CD14-positive monocyte (primary cell): ENCODE data around the gene SOX9. TPM values are rescaled to one million over a fixed set of nuclear protein-coding genes. Genes with fewer than 3 reads are reported as not detected.
"Not testable (repeated sequence)": the region's sequence is repeated elsewhere in the genome, so short reads cannot be mapped to it uniquely, and the experiment has no call there.

Source experiments
- DNase-seq, 3 donors: peaks; one replicate each; pipeline ENCODE4 v3.0.0-alpha.2; 2011 to 2022
- H2AFZ ChIP-seq: 2 replicates; pipeline ENCODE4 v1.6.0; 2012; ENCODE audit warnings: mild to moderate bottlenecking, low read depth, low read length, inconsistent platforms; ENCODE audit not compliant: insufficient read depth, poor library complexity, severe bottlenecking
- H3K27ac ChIP-seq, 2 donors: 1 replicate in 1 of 2; 2 replicates in 1 of 2; pipeline ENCODE4 v1.5.1; 2012 to 2013; ENCODE audit warnings: low read length in 2 of 2, control low read depth in 1 of 2, inconsistent platforms in 1 of 2, low read depth in 1 of 2, mild to moderate bottlenecking in 1 of 2
- H3K27me3 ChIP-seq, 2 donors: one replicate each; pipeline versions ENCODE4 v1.6.0 to v1.6.1; 2011 to 2013; ENCODE audit warnings: low read length in 2 of 2; ENCODE audit not compliant: control insufficient read depth in 2 of 2, insufficient read depth in 2 of 2
- H3K36me3 ChIP-seq, 2 donors: replicated peaks in 1 of 2; 1 replicate in 1 of 2; 2 replicates in 1 of 2; pipeline versions ENCODE4 v1.5.1 to v1.6.1; 2012 to 2013; ENCODE audit warnings: low read length in 2 of 2, control low read depth in 1 of 2, inconsistent platforms in 1 of 2, mild to moderate bottlenecking in 1 of 2; ENCODE audit not compliant: insufficient read depth in 2 of 2, control insufficient read depth in 1 of 2
- H3K4me1 ChIP-seq, 2 donors: 1 replicate in 1 of 2; 2 replicates in 1 of 2; pipeline versions ENCODE4 v1.5.1 to v1.6.1; 2012 to 2013; ENCODE audit warnings: low read length in 2 of 2, control low read depth in 1 of 2, inconsistent platforms in 1 of 2, mild to moderate bottlenecking in 1 of 2, moderate library complexity in 1 of 2; ENCODE audit not compliant: insufficient read depth in 2 of 2, control insufficient read depth in 1 of 2
- H3K4me2 ChIP-seq: replicated peaks from 2 replicates; pipeline ENCODE3; 2012; ENCODE audit warnings: low read length, moderate library complexity, mild to moderate bottlenecking; ENCODE audit not compliant: poor library complexity, severe bottlenecking; ENCODE audit errors: extremely low read depth
- H3K4me3 ChIP-seq, 3 experiments: fragments of 200-600 bp in 1 of 3; sonication (generic) in 1 of 3; replicated peaks in 1 of 3; 1 replicate in 2 of 3; 2 replicates in 1 of 3; pipeline ENCODE4 v1.5.1; 2011 to 2013; ENCODE audit warnings: low read length in 3 of 3, mild to moderate bottlenecking in 3 of 3, control low read depth in 2 of 3, low read depth in 2 of 3, inconsistent platforms in 1 of 3, moderate library complexity in 1 of 3
- H3K79me2 ChIP-seq: 2 replicates; pipeline ENCODE4 v1.6.0; 2012; ENCODE audit warnings: mild to moderate bottlenecking, control low read depth, inconsistent platforms, low read length, moderate library complexity; ENCODE audit not compliant: insufficient read depth
- H3K9ac ChIP-seq: 2 replicates; pipeline ENCODE4 v1.6.0; 2017; ENCODE audit warnings: low read length, mild to moderate bottlenecking; ENCODE audit not compliant: insufficient read depth, poor library complexity, severe bottlenecking
- H3K9me3 ChIP-seq, 2 donors: replicated peaks in 1 of 2; 1 replicate in 1 of 2; 2 replicates in 1 of 2; pipeline versions ENCODE4 v1.5.1 to v1.6.1; 2012 to 2013; ENCODE audit warnings: low read length in 2 of 2, control low read depth in 1 of 2; ENCODE audit not compliant: control insufficient read depth in 1 of 2, insufficient read depth in 1 of 2
- H4K20me1 ChIP-seq: 2 replicates; pipeline ENCODE4 v1.6.0; 2012; ENCODE audit warnings: mild to moderate bottlenecking, low read length, control low read depth, moderate library complexity; ENCODE audit not compliant: insufficient read depth
- H3K27ac Mint-ChIP-seq, 7 donors: one replicate each; pipeline ENCODE4 v1.8.0; 2020; ENCODE audit warnings: mild to moderate bottlenecking in 7 of 7, mixed read lengths in 7 of 7, moderate library complexity in 6 of 7, inconsistent platforms in 2 of 7
- H3K27me3 Mint-ChIP-seq, 3 donors: one replicate each; pipeline ENCODE4 v1.8.0; 2021 to 2022; ENCODE audit warnings: low read depth in 3 of 3, mild to moderate bottlenecking in 3 of 3, mixed read lengths in 3 of 3, moderate library complexity in 3 of 3, inconsistent platforms in 1 of 3
- H3K36me3 Mint-ChIP-seq, 2 donors: one replicate each; pipeline ENCODE4 v1.8.0; 2020; ENCODE audit warnings: mixed read lengths in 2 of 2, inconsistent platforms in 1 of 2, mild to moderate bottlenecking in 1 of 2
- H3K4me1 Mint-ChIP-seq: one replicate; pipeline ENCODE4 v1.8.0; 2020; ENCODE audit warnings: mild to moderate bottlenecking, mixed read lengths
- H3K4me3 Mint-ChIP-seq, 2 donors: one replicate each; pipeline ENCODE4 v1.8.0; 2020; ENCODE audit warnings: mild to moderate bottlenecking in 2 of 2, mixed read lengths in 2 of 2, moderate library complexity in 1 of 2
- H3K9me3 Mint-ChIP-seq, 7 donors: one replicate each; pipeline ENCODE4 v1.8.0; 2020 to 2022; ENCODE audit warnings: mixed read lengths in 7 of 7, mild to moderate bottlenecking in 6 of 7, moderate library complexity in 6 of 7, inconsistent platforms in 2 of 7
- WGBS: methylation state at CpG from one replicate; pipeline ENCODE4 v1.1.5; 2013; ENCODE audit warnings: missing lambda C conversion rate; ENCODE audit not compliant: insufficient coverage; 5-methylcytosine and 5-hydroxymethylcytosine counted together
- intact Hi-C, 2 donors: fragments of 100-400 bp; cut with micrococcal nuclease; formaldehyde crosslinking; loops; one replicate each; pipeline versions ENCODE4 v1.15.0 to v1.15.1; 2023
- polyA plus RNA-seq, 3 donors: library from polyadenylated mRNA; depleted of rRNA in 1 of 3; unstranded in 2 of 3; stranded (reverse) in 1 of 3; fragments of 300-500 nt in 2 of 3; fragments of >200 nt in 1 of 3; fragmentation: Illumina TruSeq in 2 of 3; gene quantifications; 1 replicate in 2 of 3; 2 replicates in 1 of 3; pipeline ENCODE4 v1.2.3, GENCODE V29; 2012 to 2021
- TF ChIP-seq, protein P1 (sequence below): fragments of 200-600 bp; IDR thresholded peaks from one replicate; pipeline ENCODE4 v1.8.0; 2022; ENCODE audit warnings: antibody characterized with exemption, mild to moderate bottlenecking

The SOX9 gene
- polyA plus RNA-seq, 3 donors, result not detected

DNA sequence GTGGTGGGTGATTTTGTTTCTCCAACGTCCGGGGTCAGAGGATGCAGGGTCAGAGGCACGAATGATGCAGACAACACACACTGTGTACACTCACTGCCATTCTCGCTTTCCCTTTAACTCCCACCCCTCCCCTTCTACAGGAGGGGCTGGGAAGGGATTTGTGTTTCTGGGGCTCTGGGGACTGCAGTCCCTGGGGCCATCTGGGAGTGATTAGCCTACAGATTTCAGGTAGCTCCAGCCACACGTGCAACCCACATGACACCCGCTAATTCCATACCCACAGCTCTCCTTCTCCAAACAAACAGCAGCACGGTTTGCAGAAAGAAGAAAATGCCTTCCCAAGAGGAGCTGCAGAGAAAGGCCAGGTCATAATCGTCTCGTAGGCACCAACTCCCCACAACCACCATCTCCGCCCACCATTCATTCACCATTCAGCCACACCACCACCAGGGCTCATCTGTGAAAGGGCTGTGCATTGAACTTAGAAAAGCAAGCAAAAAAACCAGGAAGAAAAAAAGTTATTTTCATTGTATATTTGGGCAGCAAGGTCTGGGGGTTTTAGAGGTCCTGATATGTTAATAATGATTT, 9.4 kb upstream of the SOX9 start:
- DNase-seq, result no peak
- intact Hi-C loops, result no loop called here
- Mint-ChIP-seq H3K4me1 (no peaks in the 10 kb centered on the region), H3K36me3 (no peaks in the 10 kb centered on the region), H3K9me3 (peaks cover 0 to 10% (median 4%) of the 10 kb centered on the region in 7 donors), H3K4me3 (peak overlapping the region in 1 of 2 donors; percentile 22), H3K27ac (no peak overlapping the region), H3K27me3 (peaks cover 37 to 58% (median 39%) of the 10 kb centered on the region in 3 donors)
- peaks cover 18 to 44% of the 10 kb centered on the region in 2 donors for H3K27me3 ChIP-seq
- H3K4me2 ChIP-seq, result no peak overlapping the region
- no peaks in the 10 kb centered on the region for H4K20me1 ChIP-seq
- TF ChIP-seq, protein P1, sequence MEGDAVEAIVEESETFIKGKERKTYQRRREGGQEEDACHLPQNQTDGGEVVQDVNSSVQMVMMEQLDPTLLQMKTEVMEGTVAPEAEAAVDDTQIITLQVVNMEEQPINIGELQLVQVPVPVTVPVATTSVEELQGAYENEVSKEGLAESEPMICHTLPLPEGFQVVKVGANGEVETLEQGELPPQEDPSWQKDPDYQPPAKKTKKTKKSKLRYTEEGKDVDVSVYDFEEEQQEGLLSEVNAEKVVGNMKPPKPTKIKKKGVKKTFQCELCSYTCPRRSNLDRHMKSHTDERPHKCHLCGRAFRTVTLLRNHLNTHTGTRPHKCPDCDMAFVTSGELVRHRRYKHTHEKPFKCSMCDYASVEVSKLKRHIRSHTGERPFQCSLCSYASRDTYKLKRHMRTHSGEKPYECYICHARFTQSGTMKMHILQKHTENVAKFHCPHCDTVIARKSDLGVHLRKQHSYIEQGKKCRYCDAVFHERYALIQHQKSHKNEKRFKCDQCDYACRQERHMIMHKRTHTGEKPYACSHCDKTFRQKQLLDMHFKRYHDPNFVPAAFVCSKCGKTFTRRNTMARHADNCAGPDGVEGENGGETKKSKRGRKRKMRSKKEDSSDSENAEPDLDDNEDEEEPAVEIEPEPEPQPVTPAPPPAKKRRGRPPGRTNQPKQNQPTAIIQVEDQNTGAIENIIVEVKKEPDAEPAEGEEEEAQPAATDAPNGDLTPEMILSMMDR, result no peak
- H3K36me3 ChIP-seq, result no peaks in the 10 kb centered on the region
- H3K4me3 ChIP-seq, result no peak overlapping the region
- H3K4me1 ChIP-seq, result no peaks in the 10 kb centered on the region
- no peaks in the 10 kb centered on the region for H3K79me2 ChIP-seq
- no peak overlapping the region for H3K27ac ChIP-seq
- H3K9ac ChIP-seq, result no peak overlapping the region
- H3K9me3 ChIP-seq, result peaks cover 0 to 12% of the 10 kb centered on the region in 2 donors
- H2AFZ ChIP-seq, result no peak overlapping the region
- WGBS, result 30% methylated on average over 3 of the region's 10 CpGs

DNA sequence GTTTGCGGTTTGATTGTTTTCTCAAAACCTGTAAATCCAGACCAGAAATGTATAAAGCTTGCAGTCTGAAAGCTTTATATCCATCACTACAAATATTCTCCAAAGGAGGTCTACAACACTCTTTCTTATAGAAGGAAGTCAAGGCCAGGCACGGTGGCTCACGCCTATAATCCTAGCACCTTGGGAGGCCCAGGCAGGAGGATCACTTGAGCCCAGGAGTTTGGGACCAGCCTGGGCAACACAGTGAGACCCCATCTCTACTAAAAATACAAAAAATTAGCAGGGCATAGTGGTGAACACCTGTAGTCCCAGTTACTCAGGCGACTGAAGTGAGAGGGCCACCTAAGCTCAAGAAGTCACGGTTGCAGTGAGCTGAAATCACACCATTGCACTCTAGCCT, 8.9 kb upstream of the SOX9 start:
- H2AFZ ChIP-seq, DNase-seq, H3K4me1 Mint-ChIP-seq, H3K27ac ChIP-seq, H3K4me3 Mint-ChIP-seq, H4K20me1 ChIP-seq, H3K4me1 ChIP-seq, H3K27ac Mint-ChIP-seq, H3K4me3 ChIP-seq, intact Hi-C loops, H3K4me2 ChIP-seq, H3K36me3 ChIP-seq, H3K9ac ChIP-seq, H3K79me2 ChIP-seq, H3K36me3 Mint-ChIP-seq: not testable (repeated sequence)
- H3K9me3 ChIP-seq, result peaks cover 0 to 17% of the 10 kb centered on the region in 2 donors
- Mint-ChIP-seq H3K27me3 (peaks cover 42 to 63% (median 44%) of the 10 kb centered on the region in 3 donors), H3K9me3 (peaks cover 0 to 14% (median 6%) of the 10 kb centered on the region in 7 donors)
- WGBS, result 100% methylated on average over 2 of the region's 5 CpGs
- H3K27me3 ChIP-seq, result peaks cover 23 to 49% of the 10 kb centered on the region in 2 donors
